ENCODE measurements around the gene DYNC1I1. TPM values are rescaled to one million over a fixed set of nuclear protein-coding genes. Genes with fewer than 3 reads are reported as not detected.

The DYNC1I1 gene
- total and polyA plus RNA-seq, 2 of the 13 experiments (the other 11 are each of a cell fraction or from before 2014, with no cell fraction given): not detected

- POLR2A ChIA-PET: no interaction called here
- no peaks in the 10 kb centered on the region for H3K79me2 ChIP-seq (ENCODE audit: insufficient read depth, low read length)
- TF ChIP-seq, protein P1, sequence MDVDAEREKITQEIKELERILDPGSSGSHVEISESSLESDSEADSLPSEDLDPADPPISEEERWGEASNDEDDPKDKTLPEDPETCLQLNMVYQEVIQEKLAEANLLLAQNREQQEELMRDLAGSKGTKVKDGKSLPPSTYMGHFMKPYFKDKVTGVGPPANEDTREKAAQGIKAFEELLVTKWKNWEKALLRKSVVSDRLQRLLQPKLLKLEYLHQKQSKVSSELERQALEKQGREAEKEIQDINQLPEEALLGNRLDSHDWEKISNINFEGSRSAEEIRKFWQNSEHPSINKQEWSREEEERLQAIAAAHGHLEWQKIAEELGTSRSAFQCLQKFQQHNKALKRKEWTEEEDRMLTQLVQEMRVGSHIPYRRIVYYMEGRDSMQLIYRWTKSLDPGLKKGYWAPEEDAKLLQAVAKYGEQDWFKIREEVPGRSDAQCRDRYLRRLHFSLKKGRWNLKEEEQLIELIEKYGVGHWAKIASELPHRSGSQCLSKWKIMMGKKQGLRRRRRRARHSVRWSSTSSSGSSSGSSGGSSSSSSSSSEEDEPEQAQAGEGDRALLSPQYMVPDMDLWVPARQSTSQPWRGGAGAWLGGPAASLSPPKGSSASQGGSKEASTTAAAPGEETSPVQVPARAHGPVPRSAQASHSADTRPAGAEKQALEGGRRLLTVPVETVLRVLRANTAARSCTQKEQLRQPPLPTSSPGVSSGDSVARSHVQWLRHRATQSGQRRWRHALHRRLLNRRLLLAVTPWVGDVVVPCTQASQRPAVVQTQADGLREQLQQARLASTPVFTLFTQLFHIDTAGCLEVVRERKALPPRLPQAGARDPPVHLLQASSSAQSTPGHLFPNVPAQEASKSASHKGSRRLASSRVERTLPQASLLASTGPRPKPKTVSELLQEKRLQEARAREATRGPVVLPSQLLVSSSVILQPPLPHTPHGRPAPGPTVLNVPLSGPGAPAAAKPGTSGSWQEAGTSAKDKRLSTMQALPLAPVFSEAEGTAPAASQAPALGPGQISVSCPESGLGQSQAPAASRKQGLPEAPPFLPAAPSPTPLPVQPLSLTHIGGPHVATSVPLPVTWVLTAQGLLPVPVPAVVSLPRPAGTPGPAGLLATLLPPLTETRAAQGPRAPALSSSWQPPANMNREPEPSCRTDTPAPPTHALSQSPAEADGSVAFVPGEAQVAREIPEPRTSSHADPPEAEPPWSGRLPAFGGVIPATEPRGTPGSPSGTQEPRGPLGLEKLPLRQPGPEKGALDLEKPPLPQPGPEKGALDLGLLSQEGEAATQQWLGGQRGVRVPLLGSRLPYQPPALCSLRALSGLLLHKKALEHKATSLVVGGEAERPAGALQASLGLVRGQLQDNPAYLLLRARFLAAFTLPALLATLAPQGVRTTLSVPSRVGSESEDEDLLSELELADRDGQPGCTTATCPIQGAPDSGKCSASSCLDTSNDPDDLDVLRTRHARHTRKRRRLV (CRISPR knock-in tag; IDR thresholded peaks at IDR 0.05): no peak
- TF ChIP-seq POLR2A (IDR thresholded peaks at IDR 0.05; ENCODE audit: insufficient read depth in 1 of 2, low read depth in 2 of 2, low read length in 2 of 2) (no peak), SYNCRIP (IDR thresholded peaks at IDR 0.05; ENCODE audit: insufficient read depth, low read depth, low read length) (no peak), TBP (CRISPR knock-in tag; IDR thresholded peaks at IDR 0.05) (no peak), DBP (CRISPR knock-in tag; IDR thresholded peaks at IDR 0.05; ENCODE audit: not compliant biosample characterization) (no peak)
- TF ChIP-seq, protein P2, sequence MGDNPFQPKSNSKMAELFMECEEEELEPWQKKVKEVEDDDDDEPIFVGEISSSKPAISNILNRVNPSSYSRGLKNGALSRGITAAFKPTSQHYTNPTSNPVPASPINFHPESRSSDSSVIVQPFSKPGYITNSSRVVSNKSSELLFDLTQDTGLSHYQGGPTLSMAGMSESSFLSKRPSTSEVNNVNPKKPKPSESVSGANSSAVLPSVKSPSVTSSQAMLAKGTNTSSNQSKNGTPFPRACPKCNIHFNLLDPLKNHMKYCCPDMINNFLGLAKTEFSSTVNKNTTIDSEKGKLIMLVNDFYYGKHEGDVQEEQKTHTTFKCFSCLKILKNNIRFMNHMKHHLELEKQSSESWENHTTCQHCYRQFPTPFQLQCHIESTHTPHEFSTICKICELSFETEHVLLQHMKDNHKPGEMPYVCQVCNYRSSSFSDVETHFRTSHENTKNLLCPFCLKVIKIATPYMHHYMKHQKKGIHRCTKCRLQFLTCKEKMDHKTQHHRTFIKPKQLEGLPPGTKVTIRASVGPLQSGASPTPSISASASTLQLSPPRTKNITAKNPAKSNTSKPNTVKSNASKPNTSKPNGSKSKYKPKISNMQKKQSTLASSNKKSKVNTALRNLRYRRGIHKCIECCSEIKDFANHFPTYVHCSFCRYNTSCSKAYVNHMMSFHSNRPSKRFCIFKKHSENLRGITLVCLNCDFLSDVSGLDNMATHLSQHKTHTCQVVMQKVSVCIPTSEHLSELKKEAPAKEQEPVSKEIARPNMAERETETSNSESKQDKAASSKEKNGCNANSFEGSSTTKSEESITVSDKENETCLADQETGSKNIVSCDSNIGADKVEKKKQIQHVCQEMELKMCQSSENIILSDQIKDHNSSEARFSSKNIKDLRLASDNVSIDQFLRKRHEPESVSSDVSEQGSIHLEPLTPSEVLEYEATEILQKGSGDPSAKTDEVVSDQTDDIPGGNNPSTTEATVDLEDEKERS (CRISPR knock-in tag; IDR thresholded peaks at IDR 0.05): no peak
- no peaks in the 10 kb centered on the region for H4K20me1 ChIP-seq (ENCODE audit: insufficient read depth, low read length)
- FAIRE-seq: no peak
- in situ Hi-C loops (cut with HindIII; ENCODE audit: extremely low pct_ligation_motif_present, low pct_unique_long_range_greater_than_20kb) (no loop called here), intact Hi-C loops (cut with micrococcal nuclease; ENCODE audit: unreplicated experiment) (no loop called here)
- CTCF ChIA-PET (ENCODE audit: low intra/inter-chr PET ratio, low total read pairs): no interaction called here
- no peak overlapping the region for H2AFZ ChIP-seq (ENCODE audit: low read length)
- no TSS peak for BruUV-seq (replicated peaks)
- no peak for DNase-seq (ENCODE audit: low spot score)
- no peaks in the 10 kb centered on the region for H3K4me1 ChIP-seq (ENCODE audit: insufficient read depth, low read length)
- H3K4me2 ChIP-seq (ENCODE audit: low read depth, low read length): no peak overlapping the region
- ATAC-seq: no peak
- H3K9ac ChIP-seq (ENCODE audit: insufficient read depth, low read depth, low read length): no peak overlapping the region
- no peaks in the 10 kb centered on the region for H3K9me3 ChIP-seq (ENCODE audit: low read length)
- H3K27ac ChIP-seq (ENCODE audit: extremely low read length, insufficient read depth, low read length): no peak overlapping the region
- 5% methylated on average over 1 of the region's 1 CpG for WGBS (ENCODE audit: low lambda C conversion rate)
- no peaks in the 10 kb centered on the region for H3K27me3 ChIP-seq (ENCODE audit: control insufficient read depth in 1 of 2, insufficient read depth in 2 of 2, low read length in 2 of 2)
- no peak overlapping the region for H3K4me3 ChIP-seq (replicated peaks in 1 of 3; ENCODE audit: insufficient read depth in 1 of 3, low read depth in 2 of 3, low read length in 3 of 3)
- H3K36me3 ChIP-seq (replicated peaks in 1 of 2; ENCODE audit: control insufficient read depth in 1 of 2, insufficient read depth in 2 of 2, low read length in 2 of 2): no peaks in the 10 kb centered on the region
Observed at GRCh38 chr7:95996886-95997285, 224.5 kb downstream of the DYNC1I1 start.

Data from HepG2 (cell line).